Measurements from ENCODE around the gene NCBP2.

NCBP2 gene

DNA sequence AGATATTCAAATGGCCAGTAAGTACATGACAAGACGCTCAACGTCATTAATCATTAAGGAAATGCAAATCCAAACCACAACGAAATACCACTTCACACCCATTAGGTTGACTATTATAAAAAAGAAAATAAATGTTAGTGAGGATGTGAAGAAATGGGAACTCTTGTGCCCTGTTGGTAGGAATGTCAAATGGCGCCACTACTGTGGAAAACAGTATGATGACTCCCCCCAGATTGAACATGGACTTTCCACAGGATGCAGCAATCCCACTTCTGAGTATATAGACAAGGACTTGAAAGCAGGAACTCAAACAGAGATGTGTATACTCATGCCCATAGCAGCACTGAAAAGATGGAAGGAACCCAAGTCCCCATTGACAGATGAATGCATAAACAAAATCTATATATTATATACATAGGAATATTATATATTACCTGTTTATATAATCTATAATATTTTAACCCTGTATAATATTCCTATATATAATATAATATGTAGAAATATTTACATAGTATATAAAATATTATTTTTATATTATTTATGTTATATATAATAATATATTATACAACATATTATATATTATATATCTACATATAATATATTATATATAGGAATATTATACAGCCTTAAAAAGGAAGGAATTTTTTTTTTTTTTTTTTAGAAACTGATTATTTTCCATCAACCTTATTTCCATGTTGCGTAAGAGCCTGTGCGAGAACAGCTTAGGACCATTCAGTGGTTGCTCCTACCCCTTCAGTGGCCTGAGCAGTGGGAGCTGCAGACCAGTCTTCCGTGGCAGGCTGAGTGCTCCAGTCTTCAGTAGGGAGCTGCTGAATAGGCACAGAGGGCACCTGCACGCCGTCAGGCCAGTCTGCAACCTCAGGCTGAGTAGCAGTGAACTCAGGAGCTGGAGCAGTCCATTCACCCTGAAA lies 43.9 kb upstream of the NCBP2 start:
- H3K4me3 ChIP-seq (ENCODE audit: control insufficient read depth, low read depth, low read length): no peak overlapping the region
- TF ChIP-seq, protein P1, sequence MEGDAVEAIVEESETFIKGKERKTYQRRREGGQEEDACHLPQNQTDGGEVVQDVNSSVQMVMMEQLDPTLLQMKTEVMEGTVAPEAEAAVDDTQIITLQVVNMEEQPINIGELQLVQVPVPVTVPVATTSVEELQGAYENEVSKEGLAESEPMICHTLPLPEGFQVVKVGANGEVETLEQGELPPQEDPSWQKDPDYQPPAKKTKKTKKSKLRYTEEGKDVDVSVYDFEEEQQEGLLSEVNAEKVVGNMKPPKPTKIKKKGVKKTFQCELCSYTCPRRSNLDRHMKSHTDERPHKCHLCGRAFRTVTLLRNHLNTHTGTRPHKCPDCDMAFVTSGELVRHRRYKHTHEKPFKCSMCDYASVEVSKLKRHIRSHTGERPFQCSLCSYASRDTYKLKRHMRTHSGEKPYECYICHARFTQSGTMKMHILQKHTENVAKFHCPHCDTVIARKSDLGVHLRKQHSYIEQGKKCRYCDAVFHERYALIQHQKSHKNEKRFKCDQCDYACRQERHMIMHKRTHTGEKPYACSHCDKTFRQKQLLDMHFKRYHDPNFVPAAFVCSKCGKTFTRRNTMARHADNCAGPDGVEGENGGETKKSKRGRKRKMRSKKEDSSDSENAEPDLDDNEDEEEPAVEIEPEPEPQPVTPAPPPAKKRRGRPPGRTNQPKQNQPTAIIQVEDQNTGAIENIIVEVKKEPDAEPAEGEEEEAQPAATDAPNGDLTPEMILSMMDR (IDR thresholded peaks at IDR 0.05; ENCODE audit: control insufficient read depth, insufficient read depth, low read depth, low read length, missing control alignments): no peak
- DNase-seq (ENCODE audit: low read depth): no peak

GRCh38 chr3:196985298-196985697 lies 43.0 kb upstream of the NCBP2 start:
- H3K4me3 ChIP-seq (ENCODE audit: control insufficient read depth, low read depth, low read length): no peak overlapping the region
- DNase-seq (ENCODE audit: low read depth): no peak
- TF ChIP-seq, protein P1 (IDR thresholded peaks at IDR 0.05; ENCODE audit: control insufficient read depth, insufficient read depth, low read depth, low read length, missing control alignments): no peak

- H3K4me3 ChIP-seq (ENCODE audit: control insufficient read depth, low read depth, low read length): no peak overlapping the region
- TF ChIP-seq, protein P1 (IDR thresholded peaks at IDR 0.05; ENCODE audit: control insufficient read depth, insufficient read depth, low read depth, low read length, missing control alignments): no peak
- DNase-seq (ENCODE audit: low read depth): no peak
Observed at GRCh38 chr3:196983186-196983585, 40.9 kb upstream of the NCBP2 start.

DNA sequence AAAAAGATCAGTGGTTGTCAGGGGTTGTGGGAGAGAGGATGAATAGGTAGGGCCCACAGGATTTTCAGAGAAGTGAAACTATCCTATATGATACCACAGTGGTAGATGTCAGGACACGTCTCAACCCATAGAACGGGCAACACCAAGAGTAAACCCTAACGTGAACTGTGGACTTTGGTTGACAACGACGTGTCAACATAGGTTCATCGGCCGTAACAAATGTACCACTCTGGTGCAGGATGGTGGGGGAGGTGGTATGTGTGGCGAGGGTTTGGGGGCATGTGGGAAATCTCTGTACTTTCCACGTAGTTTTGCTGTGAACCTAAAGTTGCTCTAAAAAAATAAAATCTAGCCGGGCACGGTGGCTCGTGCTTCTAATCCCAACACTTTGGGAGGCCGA lies 39.3 kb upstream of the NCBP2 start:
- no peak overlapping the region for H3K4me3 ChIP-seq (ENCODE audit: control insufficient read depth, low read depth, low read length)
- no peak for DNase-seq (ENCODE audit: low read depth)
- TF ChIP-seq, protein P1 (IDR thresholded peaks at IDR 0.05; ENCODE audit: control insufficient read depth, insufficient read depth, low read depth, low read length, missing control alignments): no peak

- TF ChIP-seq, protein P1 (IDR thresholded peaks at IDR 0.05; ENCODE audit: control insufficient read depth, insufficient read depth, low read depth, low read length, missing control alignments): no peak
- no peak overlapping the region for H3K4me3 ChIP-seq (ENCODE audit: control insufficient read depth, low read depth, low read length)
- DNase-seq (ENCODE audit: low read depth): peak; percentile 49
Observed at GRCh38 chr3:196979545-196979944, 37.2 kb upstream of the NCBP2 start.

GRCh38 chr3:196976941-196977340 lies 34.6 kb upstream of the NCBP2 start:
- TF ChIP-seq, protein P1 (IDR thresholded peaks at IDR 0.05; ENCODE audit: control insufficient read depth, insufficient read depth, low read depth, low read length, missing control alignments): no peak
- DNase-seq (ENCODE audit: low read depth): no peak
- H3K4me3 ChIP-seq (ENCODE audit: control insufficient read depth, low read depth, low read length): no peak overlapping the region
